Gastroesophageal sphincter (tissue), 4 donors: ENCODE measurements around the gene RABL2B. TPM values are rescaled to one million over a fixed set of nuclear protein-coding genes. Genes with fewer than 3 reads are reported as not detected.

Experiments
- ATAC-seq: fragments of 150-250 bp; one replicate; pipeline ENCODE4 v1.9.1; 2016; ENCODE audit warnings: mild to moderate bottlenecking, moderate library complexity
- H3K27ac ChIP-seq, 4 donors: fragments of 200-600 bp; sonication (generic) in 3 of 4; 1 replicate in 3 of 4; 2 replicates in 1 of 4; pipeline ENCODE4 v1.5.1; 2016 to 2019
- H3K27me3 ChIP-seq: fragments of 200-600 bp; sonication (generic); one replicate; pipeline ENCODE4 v1.5.1; 2019
- H3K36me3 ChIP-seq, 2 donors: fragments of 200-600 bp; sonication (generic); one replicate each; pipeline ENCODE4 v1.5.1; 2019; ENCODE audit warnings: control low read depth in 1 of 2
- H3K4me1 ChIP-seq, 3 donors: fragments of 200-600 bp; sonication (generic); 1 replicate in 2 of 3; 2 replicates in 1 of 3; pipeline ENCODE4 v1.5.1; 2016 to 2019; ENCODE audit warnings: control low read depth in 2 of 3
- H3K4me3 ChIP-seq, 2 donors: fragments of 200-600 bp; sonication (generic); one replicate each; pipeline ENCODE4 v1.5.1; 2019; ENCODE audit warnings: mild to moderate bottlenecking in 1 of 2, moderate library complexity in 1 of 2
- H3K9me3 ChIP-seq, 3 donors: fragments of 200-600 bp; sonication (generic); one replicate each; pipeline ENCODE4 v1.5.1; 2017 to 2019; ENCODE audit warnings: control low read depth in 2 of 3
- CTCF ChIP-seq, 4 experiments: fragments of 200-600 bp in 2 of 4; fragments of 450-650 bp in 2 of 4; sonication (generic) in 1 of 4; IDR thresholded peaks; one replicate each; pipeline ENCODE4 v1.5.1; 2017 to 2019; ENCODE audit warnings: antibody characterized with exemption in 4 of 4, mild to moderate bottlenecking in 2 of 4, moderate library complexity in 2 of 4
- EP300 ChIP-seq: sonication (generic); formaldehyde crosslinking; IDR thresholded peaks from one replicate; pipeline ENCODE4 v1.6.1; 2017; ENCODE audit warnings: antibody characterized with exemption, mild to moderate bottlenecking
- POLR2A ChIP-seq, 2 donors: fragments of 450-650 bp; IDR thresholded peaks; one replicate each; pipeline ENCODE4 v1.6.1; 2017; ENCODE audit warnings: antibody characterized with exemption in 2 of 2, mild to moderate bottlenecking in 2 of 2, moderate library complexity in 1 of 2
- POLR2AphosphoS5 ChIP-seq: sonication (generic); formaldehyde crosslinking; IDR thresholded peaks from one replicate; pipeline ENCODE4 v1.6.1; 2017; ENCODE audit warnings: antibody characterized with exemption
- WGBS, 2 donors: methylation state at CpG; one replicate each; pipeline ENCODE4 v1.1.5; 2018; ENCODE audit warnings: low coverage in 1 of 2; 5-methylcytosine and 5-hydroxymethylcytosine counted together
- total RNA-seq, 4 donors: library from RNA; depleted of rRNA; stranded (reverse); fragments of >200 nt; gene quantifications; one replicate each; pipeline ENCODE4 v1.1.0, GENCODE V29; 2016

Gene RABL2B
- total RNA-seq, 4 donors from 2014 or later: 4.9 to 19.3 (median 15.9) TPM

- H3K27me3 ChIP-seq: peaks cover 53% of the 10 kb centered on the region
- peak; percentile 74 for ATAC-seq
- 0% methylated on average over 1 of the region's 32 CpGs; no CpG with 5 or more reads in 1 of the 2 donors for WGBS, 2 donors
- no peaks in the 10 kb centered on the region for H3K9me3 ChIP-seq
- peak overlapping the region in 1 of 2 donors; percentile 10 for H3K4me3 ChIP-seq
- H3K36me3 ChIP-seq: peaks cover 0 to 14% of the 10 kb centered on the region in 2 donors
- TF ChIP-seq EP300 (no peak), CTCF (IDR thresholded peaks at IDR 0.05) (peak in 3 of 4 experiments; percentile 42 to 73 (median 67))
- H3K4me1 ChIP-seq: peaks cover 0 to 34% (median 4%) of the 10 kb centered on the region in 3 donors
- no peak overlapping the region for H3K27ac ChIP-seq
Observed at GRCh38 chr22:50731811-50732624, 51.4 kb downstream of the RABL2B start.

GRCh38 chr22:50730941-50731661, 52.3 kb downstream of the RABL2B start:
- peaks cover 53% of the 10 kb centered on the region for H3K27me3 ChIP-seq
- no peaks in the 10 kb centered on the region for H3K9me3 ChIP-seq
- H3K27ac ChIP-seq: no peak overlapping the region
- H3K36me3 ChIP-seq: peaks cover 0 to 23% of the 10 kb centered on the region in 2 donors
- no peak overlapping the region for H3K4me3 ChIP-seq
- TF ChIP-seq POLR2AphosphoS5 (no peak), POLR2A (IDR thresholded peaks at IDR 0.05) (no peak), EP300 (no peak), CTCF (IDR thresholded peaks at IDR 0.05) (no peak)
- 93% methylated on average over 2 of the region's 76 CpGs; no CpG with 5 or more reads in 1 of the 2 donors for WGBS, 2 donors
- ATAC-seq: peak; percentile 32
- peaks cover 0 to 34% (median 4%) of the 10 kb centered on the region in 3 donors for H3K4me1 ChIP-seq

- Histone ChIP-seq H3K4me1 (peaks cover 0 to 34% (median 4%) of the 10 kb centered on the region in 3 donors), H3K27ac (no peak overlapping the region), H3K36me3 (peaks cover 0 to 32% of the 10 kb centered on the region in 2 donors), H3K27me3 (peaks cover 49% of the 10 kb centered on the region), H3K4me3 (no peak overlapping the region), H3K9me3 (no peaks in the 10 kb centered on the region)
- ATAC-seq: no peak
- WGBS, 2 donors: 51 to 100% methylated on average over 3 of the region's 54 CpGs
- TF ChIP-seq CTCF (IDR thresholded peaks at IDR 0.05): no peak
- TF ChIP-seq POLR2AphosphoS5: no peak
- no peak for TF ChIP-seq EP300
- no peak for TF ChIP-seq POLR2A (IDR thresholded peaks at IDR 0.05)
Observed at GRCh38 chr22:50730013-50730891, 53.2 kb downstream of the RABL2B start.

- Histone ChIP-seq H3K4me1 (peaks cover 0 to 34% (median 4%) of the 10 kb centered on the region in 3 donors), H3K4me3 (no peak overlapping the region), H3K9me3 (no peaks in the 10 kb centered on the region), H3K27ac (no peak overlapping the region), H3K36me3 (peaks cover 0 to 39% of the 10 kb centered on the region in 2 donors), H3K27me3 (peaks cover 42% of the 10 kb centered on the region)
- ATAC-seq: no peak
- no CpG with 5 or more reads among the region's 21 CpGs for WGBS, 2 donors
- TF ChIP-seq POLR2A (IDR thresholded peaks at IDR 0.05) (no peak), POLR2AphosphoS5 (no peak), EP300 (no peak), CTCF (IDR thresholded peaks at IDR 0.05) (no peak)
Observed at GRCh38 chr22:50729391-50730012, 53.9 kb downstream of the RABL2B start.
